ENCODE results near the gene AMD1. TPM values are rescaled to one million over a fixed set of nuclear protein-coding genes. Genes with fewer than 3 reads are reported as not detected.

AMD1 gene
- total and polyA plus RNA-seq, 10 of the 15 experiments (the other 5 are each of a cell fraction or from before 2014, with no cell fraction given) = 58.2 to 116 (median 79.3) TPM

DNA sequence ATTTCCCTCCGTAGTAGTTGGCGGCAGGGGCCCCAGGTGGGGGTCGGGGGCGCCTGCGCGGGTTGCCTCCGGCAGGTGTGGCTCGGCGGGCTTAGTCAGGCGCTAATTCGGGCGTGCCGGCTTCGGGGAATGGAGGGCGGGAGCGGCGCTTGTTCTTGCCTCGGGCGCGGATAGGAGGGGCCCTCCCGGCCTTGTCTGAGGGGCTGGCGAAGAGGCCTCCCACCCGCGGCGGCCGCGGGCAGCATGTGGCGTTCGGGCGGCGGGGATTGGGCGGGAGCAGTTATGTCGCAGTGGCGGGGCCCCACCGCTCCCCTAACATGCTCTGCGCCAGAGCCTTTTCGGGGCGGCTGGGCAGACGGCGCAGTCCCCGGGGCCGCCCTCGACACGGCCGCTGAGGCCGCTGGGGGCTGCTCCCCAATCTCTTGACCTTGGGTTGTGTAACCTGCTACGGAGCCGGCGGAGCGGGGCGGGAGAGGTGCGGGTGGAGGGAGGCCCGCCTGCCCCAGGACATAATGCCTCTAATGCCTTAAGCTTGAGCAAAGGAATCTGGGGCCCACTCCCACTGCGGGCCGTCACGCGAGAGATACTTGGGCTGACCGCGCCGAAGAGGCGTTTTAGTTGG lies 1.1 kb downstream of the AMD1 start (continued):
- TF ChIP-seq, protein P1, sequence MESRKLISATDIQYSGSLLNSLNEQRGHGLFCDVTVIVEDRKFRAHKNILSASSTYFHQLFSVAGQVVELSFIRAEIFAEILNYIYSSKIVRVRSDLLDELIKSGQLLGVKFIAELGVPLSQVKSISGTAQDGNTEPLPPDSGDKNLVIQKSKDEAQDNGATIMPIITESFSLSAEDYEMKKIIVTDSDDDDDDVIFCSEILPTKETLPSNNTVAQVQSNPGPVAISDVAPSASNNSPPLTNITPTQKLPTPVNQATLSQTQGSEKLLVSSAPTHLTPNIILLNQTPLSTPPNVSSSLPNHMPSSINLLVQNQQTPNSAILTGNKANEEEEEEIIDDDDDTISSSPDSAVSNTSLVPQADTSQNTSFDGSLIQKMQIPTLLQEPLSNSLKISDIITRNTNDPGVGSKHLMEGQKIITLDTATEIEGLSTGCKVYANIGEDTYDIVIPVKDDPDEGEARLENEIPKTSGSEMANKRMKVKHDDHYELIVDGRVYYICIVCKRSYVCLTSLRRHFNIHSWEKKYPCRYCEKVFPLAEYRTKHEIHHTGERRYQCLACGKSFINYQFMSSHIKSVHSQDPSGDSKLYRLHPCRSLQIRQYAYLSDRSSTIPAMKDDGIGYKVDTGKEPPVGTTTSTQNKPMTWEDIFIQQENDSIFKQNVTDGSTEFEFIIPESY (IDR thresholded peaks at IDR 0.05) = no peak
- TF ChIP-seq TAF1 (IDR thresholded peaks at IDR 0.05; ENCODE audit: borderline replicate concordance, low read depth, low read length) (no peak), BHLHE40 (IDR thresholded peaks at IDR 0.05; ENCODE audit: borderline replicate concordance in 1 of 2, low read depth in 2 of 2, low read length in 1 of 2) (no peak), MEF2B (IDR thresholded peaks at IDR 0.05; ENCODE audit: partially characterized antibody, poor library complexity, severe bottlenecking) (no peak), SUPT20H (IDR thresholded peaks at IDR 0.05; ENCODE audit: borderline replicate concordance, control insufficient read depth, low read depth, low read length) (no peak), BMI1 (IDR thresholded peaks at IDR 0.05; ENCODE audit: borderline replicate concordance) (no peak), NR2C1 (IDR thresholded peaks at IDR 0.05) (no peak), MTA3 (IDR thresholded peaks at IDR 0.05; ENCODE audit: borderline replicate concordance, low read length) (no peak), TCF12 (IDR thresholded peaks at IDR 0.05; ENCODE audit: low read depth, low read length) (peak; percentile 50; the same call in 1 of the 2 replicates), FOS (IDR thresholded peaks at IDR 0.05; ENCODE audit: borderline replicate concordance, extremely low read depth, insufficient read length) (no peak), STAT1 (conservative IDR thresholded peaks at IDR 0.05) (no peak; the same call in 1 of the 2 replicates), EP300 (IDR thresholded peaks at IDR 0.05; ENCODE audit: borderline replicate concordance in 1 of 2, control insufficient read depth in 1 of 2, low read depth in 2 of 2, low read length in 2 of 2) (no peak), HCFC1 (IDR thresholded peaks at IDR 0.05; ENCODE audit: low read length) (no peak), ZNF24 (IDR thresholded peaks at IDR 0.05) (no peak), MTA2 (IDR thresholded peaks at IDR 0.05; ENCODE audit: low read depth) (no peak), HDGF (IDR thresholded peaks at IDR 0.05) (0 out of 2 replicates have a peak, but pooled peaks have one; percentile 48), FOXM1 (IDR thresholded peaks at IDR 0.05; ENCODE audit: low read depth, low read length) (no peak), SPI1 (IDR thresholded peaks at IDR 0.05; ENCODE audit: borderline replicate concordance, insufficient read depth, low read depth, low read length) (no peak), RELB (IDR thresholded peaks at IDR 0.05; ENCODE audit: low read depth) (no peak), SMAD1 (IDR thresholded peaks at IDR 0.05; ENCODE audit: low read depth, partially characterized antibody) (peak; percentile 47), SIX5 (IDR thresholded peaks at IDR 0.05; ENCODE audit: low read depth, low read length, severe bottlenecking) (no peak), PKNOX1 (IDR thresholded peaks at IDR 0.05) (no peak), EZH2 (IDR thresholded peaks at IDR 0.05; ENCODE audit: borderline replicate concordance, control insufficient read depth, low read depth, low read length) (no peak), ASH2L (IDR thresholded peaks at IDR 0.05; ENCODE audit: borderline replicate concordance, low read depth) (no peak), CBX3 (IDR thresholded peaks at IDR 0.05; ENCODE audit: borderline replicate concordance, low read depth) (no peak), NFIC (IDR thresholded peaks at IDR 0.05; ENCODE audit: low read depth, low read length) (no peak), JUND (IDR thresholded peaks at IDR 0.05; ENCODE audit: low read depth, low read length) (no peak)

Data from GM12878 (cell line).